Measurements from ENCODE around the gene MTHFD1L.
A peak's percentile ranks its signal among the peaks of the same experiment; 100 is the strongest.
"Not testable (repeated sequence)": the region's sequence is repeated elsewhere in the genome, so short reads cannot be mapped to it uniquely, and the experiment has no call there.

The MTHFD1L gene

GRCh38 chr6:150857062-150857944, 8.2 kb upstream of the MTHFD1L start:
- peak; percentile 94 for ATAC-seq (ENCODE audit: low read depth)
- Histone ChIP-seq H3K4me3 (ENCODE audit: severe bottlenecking) (no peak overlapping the region), H3K4me1 (ENCODE audit: insufficient read depth, poor library complexity, severe bottlenecking) (peaks cover 33% of the 10 kb centered on the region), H3K27me3 (ENCODE audit: insufficient read depth, poor library complexity, severe bottlenecking) (no peaks in the 10 kb centered on the region), H3K36me3 (ENCODE audit: low read depth) (no peaks in the 10 kb centered on the region; the same call in 1 of the 2 replicates), H3K9me3 (ENCODE audit: severe bottlenecking) (no peaks in the 10 kb centered on the region), H3K27ac (ENCODE audit: poor library complexity, severe bottlenecking) (peak overlapping the region; percentile 97)
- peak; percentile 72 for DNase-seq (ENCODE audit: low spot score)
- TF ChIP-seq CTCF (IDR thresholded peaks at IDR 0.05; ENCODE audit: poor library complexity, severe bottlenecking), result no peak

GRCh38 chr6:150857945-150858308, 7.6 kb upstream of the MTHFD1L start:
- DNase-seq (ENCODE audit: low spot score) (no peak), ATAC-seq (ENCODE audit: low read depth) (peak; percentile 5; the same call in 2 of the 3 replicates)
- no peak for TF ChIP-seq CTCF (IDR thresholded peaks at IDR 0.05; ENCODE audit: poor library complexity, severe bottlenecking)
- H3K4me3 ChIP-seq (ENCODE audit: severe bottlenecking), result no peak overlapping the region
- no peaks in the 10 kb centered on the region; the same call in 1 of the 2 replicates for H3K36me3 ChIP-seq (ENCODE audit: low read depth)
- peak overlapping the region; percentile 97 for H3K27ac ChIP-seq (ENCODE audit: poor library complexity, severe bottlenecking)
- no peaks in the 10 kb centered on the region for H3K9me3 ChIP-seq (ENCODE audit: severe bottlenecking)
- H3K4me1 ChIP-seq (ENCODE audit: insufficient read depth, poor library complexity, severe bottlenecking), result peaks cover 33% of the 10 kb centered on the region
- no peaks in the 10 kb centered on the region for H3K27me3 ChIP-seq (ENCODE audit: insufficient read depth, poor library complexity, severe bottlenecking)

- H3K4me3 ChIP-seq (ENCODE audit: severe bottlenecking); H3K27ac ChIP-seq (ENCODE audit: poor library complexity, severe bottlenecking); H3K9me3 ChIP-seq (ENCODE audit: severe bottlenecking); H3K36me3 ChIP-seq (ENCODE audit: low read depth); H3K27me3 ChIP-seq (ENCODE audit: insufficient read depth, poor library complexity, severe bottlenecking); ATAC-seq (ENCODE audit: low read depth); DNase-seq (ENCODE audit: low spot score): not testable (repeated sequence)
- peaks cover 18% of the 10 kb centered on the region for H3K4me1 ChIP-seq (ENCODE audit: insufficient read depth, poor library complexity, severe bottlenecking)
These were observed 3.9 kb upstream of the MTHFD1L start for GRCh38 chr6:150861448-150862168.

- no peak for ATAC-seq (ENCODE audit: low read depth)
- TF ChIP-seq CTCF (IDR thresholded peaks at IDR 0.05; ENCODE audit: poor library complexity, severe bottlenecking), result no peak
- DNase-seq (ENCODE audit: low spot score), result no peak
- Histone ChIP-seq H3K4me3 (ENCODE audit: severe bottlenecking) (no peak overlapping the region), H3K27ac (ENCODE audit: poor library complexity, severe bottlenecking) (no peak overlapping the region), H3K36me3 (ENCODE audit: low read depth) (peaks cover 6% of the 10 kb centered on the region; the same call in 1 of the 2 replicates), H3K27me3 (ENCODE audit: insufficient read depth, poor library complexity, severe bottlenecking) (no peaks in the 10 kb centered on the region), H3K4me1 (ENCODE audit: insufficient read depth, poor library complexity, severe bottlenecking) (peaks cover 3% of the 10 kb centered on the region), H3K9me3 (ENCODE audit: severe bottlenecking) (no peaks in the 10 kb centered on the region)
These were observed 2.1 kb upstream of the MTHFD1L start for GRCh38 chr6:150863213-150863928.

- no peak for TF ChIP-seq CTCF (IDR thresholded peaks at IDR 0.05; ENCODE audit: poor library complexity, severe bottlenecking)
- no peaks in the 10 kb centered on the region for H3K9me3 ChIP-seq (ENCODE audit: severe bottlenecking)
- peak overlapping the region; percentile 88 for H3K27ac ChIP-seq (ENCODE audit: poor library complexity, severe bottlenecking)
- H3K4me1 ChIP-seq (ENCODE audit: insufficient read depth, poor library complexity, severe bottlenecking), result no peaks in the 10 kb centered on the region
- peaks cover 15% of the 10 kb centered on the region; the same call in 1 of the 2 replicates for H3K36me3 ChIP-seq (ENCODE audit: low read depth)
- H3K4me3 ChIP-seq (ENCODE audit: severe bottlenecking), result peak overlapping the region; percentile 92
- ATAC-seq (ENCODE audit: low read depth) (no peak), DNase-seq (ENCODE audit: low spot score) (no peak)
- no peaks in the 10 kb centered on the region for H3K27me3 ChIP-seq (ENCODE audit: insufficient read depth, poor library complexity, severe bottlenecking)
These were observed 478 bp upstream of the MTHFD1L start for GRCh38 chr6:150865043-150865405.
